ENCODE data around the gene NDUFAF8. TPM values are rescaled to one million over a fixed set of nuclear protein-coding genes. Genes with fewer than 3 reads are reported as not detected.

The NDUFAF8 gene
- total RNA-seq, 1 donor from 2014 or later = 47.6 TPM

DNA sequence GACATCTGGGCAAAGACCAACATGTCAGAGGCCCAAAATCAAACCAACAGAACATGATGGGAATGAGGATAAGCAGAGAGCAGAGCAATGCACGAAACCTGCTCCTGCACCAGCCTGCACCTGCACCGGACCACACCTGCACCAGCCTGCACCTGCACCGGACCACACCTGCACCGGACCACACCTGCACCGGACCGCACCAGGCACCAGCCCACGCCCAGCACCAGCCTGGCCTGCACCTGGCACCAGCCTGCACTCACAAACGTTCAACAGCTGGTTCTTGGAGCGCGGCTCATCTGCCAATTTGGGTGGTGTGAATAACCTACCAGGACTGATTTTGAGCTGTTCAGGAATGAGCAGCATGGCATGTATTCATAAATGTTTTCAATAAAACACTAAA, 34.5 kb upstream of the NDUFAF8 start:
- DNase-seq (ENCODE audit: low spot score in 2 of 2, unreplicated experiment in 2 of 2) = no peak
- H3K4me3 Mint-ChIP-seq = no peak overlapping the region
- TF ChIP-seq, protein P1, sequence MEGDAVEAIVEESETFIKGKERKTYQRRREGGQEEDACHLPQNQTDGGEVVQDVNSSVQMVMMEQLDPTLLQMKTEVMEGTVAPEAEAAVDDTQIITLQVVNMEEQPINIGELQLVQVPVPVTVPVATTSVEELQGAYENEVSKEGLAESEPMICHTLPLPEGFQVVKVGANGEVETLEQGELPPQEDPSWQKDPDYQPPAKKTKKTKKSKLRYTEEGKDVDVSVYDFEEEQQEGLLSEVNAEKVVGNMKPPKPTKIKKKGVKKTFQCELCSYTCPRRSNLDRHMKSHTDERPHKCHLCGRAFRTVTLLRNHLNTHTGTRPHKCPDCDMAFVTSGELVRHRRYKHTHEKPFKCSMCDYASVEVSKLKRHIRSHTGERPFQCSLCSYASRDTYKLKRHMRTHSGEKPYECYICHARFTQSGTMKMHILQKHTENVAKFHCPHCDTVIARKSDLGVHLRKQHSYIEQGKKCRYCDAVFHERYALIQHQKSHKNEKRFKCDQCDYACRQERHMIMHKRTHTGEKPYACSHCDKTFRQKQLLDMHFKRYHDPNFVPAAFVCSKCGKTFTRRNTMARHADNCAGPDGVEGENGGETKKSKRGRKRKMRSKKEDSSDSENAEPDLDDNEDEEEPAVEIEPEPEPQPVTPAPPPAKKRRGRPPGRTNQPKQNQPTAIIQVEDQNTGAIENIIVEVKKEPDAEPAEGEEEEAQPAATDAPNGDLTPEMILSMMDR (IDR thresholded peaks at IDR 0.05; ENCODE audit: unreplicated experiment) = no peak
- peaks cover 4% of the 10 kb centered on the region for H3K36me3 Mint-ChIP-seq
- no peaks in the 10 kb centered on the region for H3K27me3 Mint-ChIP-seq (ENCODE audit: low read depth)
- no peak overlapping the region for H3K27ac Mint-ChIP-seq
- no peaks in the 10 kb centered on the region for H3K9me3 Mint-ChIP-seq
- no peaks in the 10 kb centered on the region for H3K4me1 Mint-ChIP-seq

DNA sequence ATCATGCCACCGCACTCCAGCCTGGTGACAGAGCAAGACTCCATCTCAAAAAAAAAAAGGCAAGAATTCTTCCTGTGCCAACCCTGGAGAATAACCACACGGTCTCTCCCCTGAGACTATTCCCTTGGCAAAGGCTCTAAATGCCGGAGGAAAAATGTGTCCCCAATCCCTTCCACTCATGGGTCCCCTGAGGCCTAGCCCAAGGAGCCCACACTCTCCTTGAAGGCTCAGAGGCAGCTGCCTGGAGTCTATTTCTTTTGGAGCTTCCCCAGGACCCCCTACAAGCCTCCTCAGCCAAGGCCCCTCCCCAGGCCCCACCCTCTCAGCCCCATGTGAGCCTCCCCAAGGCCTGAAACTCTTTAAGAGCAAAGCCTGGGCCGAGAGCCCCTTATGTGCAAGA, 33.0 kb upstream of the NDUFAF8 start:
- Mint-ChIP-seq H3K9me3 (no peaks in the 10 kb centered on the region), H3K27me3 (ENCODE audit: low read depth) (no peaks in the 10 kb centered on the region), H3K4me1 (no peaks in the 10 kb centered on the region), H3K36me3 (peaks cover 4% of the 10 kb centered on the region), H3K27ac (no peak overlapping the region), H3K4me3 (no peak overlapping the region)
- TF ChIP-seq, protein P1 (IDR thresholded peaks at IDR 0.05; ENCODE audit: unreplicated experiment) = no peak
- DNase-seq (ENCODE audit: low spot score in 2 of 2, unreplicated experiment in 2 of 2) = no peak

DNA sequence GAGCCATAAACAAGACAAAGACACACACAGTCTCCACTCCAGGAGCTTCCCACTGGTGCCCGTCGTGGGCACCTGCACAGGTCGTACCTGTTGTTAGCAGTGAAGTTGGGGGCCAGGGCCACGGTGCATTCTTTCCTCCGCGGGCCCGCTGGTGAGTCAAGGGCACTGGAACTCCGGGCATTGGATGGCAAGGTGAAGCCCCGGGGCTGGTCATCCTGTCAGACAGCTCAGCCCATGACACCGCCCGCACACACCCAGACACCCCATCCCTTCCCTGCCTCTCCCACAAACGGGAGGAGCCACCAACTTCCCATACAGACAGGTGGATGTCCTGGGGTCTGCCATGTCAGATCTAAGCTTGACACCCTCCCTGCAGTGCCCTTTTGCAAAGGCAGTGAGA, 32.5 kb upstream of the NDUFAF8 start:
- Mint-ChIP-seq H3K36me3 (peaks cover 4% of the 10 kb centered on the region), H3K27me3 (ENCODE audit: low read depth) (no peaks in the 10 kb centered on the region), H3K4me3 (no peak overlapping the region), H3K9me3 (no peaks in the 10 kb centered on the region), H3K27ac (no peak overlapping the region), H3K4me1 (no peaks in the 10 kb centered on the region)
- TF ChIP-seq, protein P1 (IDR thresholded peaks at IDR 0.05; ENCODE audit: unreplicated experiment) = no peak
- no peak for DNase-seq (ENCODE audit: low spot score in 2 of 2, unreplicated experiment in 2 of 2)

DNA sequence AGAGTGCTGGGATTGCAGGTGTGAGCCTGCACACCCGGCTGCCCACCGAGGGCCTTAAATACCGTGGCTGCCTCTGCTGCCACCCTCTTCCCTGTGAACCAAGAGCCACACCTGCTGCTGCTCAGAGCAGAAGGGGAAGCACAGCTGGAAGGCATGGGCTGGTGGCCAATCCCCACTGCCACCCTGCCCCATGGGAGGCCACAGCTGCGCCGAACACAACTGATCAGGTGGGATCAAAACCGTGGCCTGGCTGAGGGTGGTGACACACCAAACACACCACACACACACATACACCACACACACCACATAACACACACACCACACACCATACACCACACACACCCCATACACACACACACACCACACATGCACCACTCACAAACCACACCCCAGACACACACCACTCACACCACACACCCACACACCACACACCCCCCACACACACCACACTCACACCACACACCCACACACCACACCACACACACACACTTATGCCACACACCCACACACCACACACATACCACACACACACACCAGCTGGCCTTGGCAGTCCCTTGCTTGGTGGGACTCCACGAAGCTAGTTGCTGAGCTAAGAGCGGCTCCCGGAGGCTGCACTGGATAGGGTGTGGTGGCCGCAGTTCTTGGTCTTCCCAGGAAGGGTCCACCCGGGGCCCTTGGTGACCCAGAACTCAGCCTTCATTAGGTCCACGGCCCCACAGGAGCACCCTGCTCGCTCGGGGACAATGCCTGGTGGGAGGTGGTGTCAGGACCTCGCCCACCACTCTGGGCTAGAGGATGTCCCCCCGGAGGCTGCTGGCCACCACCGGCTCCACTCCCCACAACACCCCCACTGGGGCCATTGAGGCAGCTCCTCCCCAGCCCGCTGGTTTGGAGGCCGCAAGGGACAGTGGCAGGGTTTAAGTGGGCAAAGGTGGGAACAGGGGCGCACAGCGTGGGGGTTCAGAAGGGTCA, 31.2 kb upstream of the NDUFAF8 start:
- no peaks in the 10 kb centered on the region for H3K4me1 Mint-ChIP-seq
- TF ChIP-seq, protein P1 (IDR thresholded peaks at IDR 0.05; ENCODE audit: unreplicated experiment) = no peak
- DNase-seq (ENCODE audit: low spot score in 2 of 2, unreplicated experiment in 2 of 2) = no peak
- peaks cover 3% of the 10 kb centered on the region for H3K36me3 Mint-ChIP-seq
- no peak overlapping the region for H3K27ac Mint-ChIP-seq
- H3K9me3 Mint-ChIP-seq = no peaks in the 10 kb centered on the region
- no peaks in the 10 kb centered on the region for H3K27me3 Mint-ChIP-seq (ENCODE audit: low read depth)
- no peak overlapping the region for H3K4me3 Mint-ChIP-seq

DNA sequence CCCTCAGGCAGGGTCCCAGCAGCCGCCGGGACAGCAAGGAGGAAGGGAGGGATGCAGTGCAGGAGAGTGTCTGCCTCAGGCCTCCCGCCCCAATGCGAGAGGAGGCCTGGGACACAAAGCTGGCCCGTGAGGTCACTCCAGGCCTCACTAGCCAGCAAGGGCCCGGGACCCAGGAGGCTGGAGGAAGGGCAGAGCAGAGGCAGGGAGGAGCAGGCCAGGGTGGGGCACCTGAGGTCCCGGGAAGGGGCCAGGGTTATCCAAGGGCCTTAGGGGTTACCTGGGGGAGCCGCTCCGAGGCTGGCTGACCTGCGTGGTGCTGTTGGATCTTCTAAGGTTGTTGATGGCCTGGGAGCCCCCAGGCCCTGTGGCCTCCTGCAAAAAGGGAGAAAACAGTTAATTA, 30.5 kb upstream of the NDUFAF8 start:
- no peaks in the 10 kb centered on the region for H3K27me3 Mint-ChIP-seq (ENCODE audit: low read depth)
- TF ChIP-seq, protein P1 (IDR thresholded peaks at IDR 0.05; ENCODE audit: unreplicated experiment) = no peak
- peaks cover 4% of the 10 kb centered on the region for H3K36me3 Mint-ChIP-seq
- no peak overlapping the region for H3K4me3 Mint-ChIP-seq
- H3K27ac Mint-ChIP-seq = no peak overlapping the region
- H3K4me1 Mint-ChIP-seq = no peaks in the 10 kb centered on the region
- DNase-seq (ENCODE audit: low spot score in 2 of 2, unreplicated experiment in 2 of 2) = no peak
- H3K9me3 Mint-ChIP-seq = no peaks in the 10 kb centered on the region

Data from mesothelial cell of epicardium (in vitro differentiated cells).